GM18517 (cell line): ENCODE results near the gene RPGRIP1L.

ENCODE experiments used
- ATAC-seq: cut with Tn5 transposase; IDR thresholded peaks from one replicate; pipeline ENCODE4 v1.9.1; 2021; ENCODE audit warnings: mild to moderate bottlenecking, moderate library complexity; ENCODE audit not compliant: unreplicated experiment

RPGRIP1L gene

GRCh38 chr16:53664724-53665345 lies 38.8 kb downstream of the RPGRIP1L start:
- no peak for ATAC-seq

GRCh38 chr16:53662072-53662471 lies 41.6 kb downstream of the RPGRIP1L start:
- no peak for ATAC-seq

GRCh38 chr16:53654946-53655345 lies 48.7 kb downstream of the RPGRIP1L start:
- no peak for ATAC-seq

- ATAC-seq, result no peak
Observed at GRCh38 chr16:53651357-53651756, 52.3 kb downstream of the RPGRIP1L start.

- no peak for ATAC-seq
Observed at GRCh38 chr16:53646506-53646905, 57.2 kb downstream of the RPGRIP1L start.

- no peak for ATAC-seq
Observed at GRCh38 chr16:53643474-53643873, 60.2 kb downstream of the RPGRIP1L start.

GRCh38 chr16:53642094-53642493 lies 61.6 kb downstream of the RPGRIP1L start:
- no peak for ATAC-seq

- ATAC-seq, result no peak
Observed at GRCh38 chr16:53636978-53637377, 66.7 kb downstream of the RPGRIP1L start.

- ATAC-seq, result no peak
Observed at GRCh38 chr16:53632526-53632925, 71.1 kb downstream of the RPGRIP1L start.

- ATAC-seq, result no peak
Observed at GRCh38 chr16:53631236-53632025, 72.2 kb downstream of the RPGRIP1L start.

GRCh38 chr16:53629607-53630312 lies 73.9 kb downstream of the RPGRIP1L start:
- ATAC-seq, result no peak

- ATAC-seq, result no peak
Observed at GRCh38 chr16:53629151-53629550, 74.5 kb downstream of the RPGRIP1L start.

- no peak for ATAC-seq
Observed at GRCh38 chr16:53626811-53627210, 76.8 kb downstream of the RPGRIP1L start.

GRCh38 chr16:53626161-53626560 lies 77.5 kb downstream of the RPGRIP1L start:
- ATAC-seq, result no peak

GRCh38 chr16:53625221-53625620 lies 78.4 kb downstream of the RPGRIP1L start:
- no peak for ATAC-seq

GRCh38 chr16:53622315-53622714 lies 81.3 kb downstream of the RPGRIP1L start:
- no peak for ATAC-seq

GRCh38 chr16:53620476-53620875 lies 83.2 kb downstream of the RPGRIP1L start:
- ATAC-seq, result no peak

GRCh38 chr16:53619235-53619634 lies 84.4 kb downstream of the RPGRIP1L start:
- no peak for ATAC-seq

GRCh38 chr16:53614346-53614745 lies 89.3 kb downstream of the RPGRIP1L start:
- no peak for ATAC-seq

GRCh38 chr16:53612003-53612402 lies 91.7 kb downstream of the RPGRIP1L start:
- ATAC-seq, result no peak

- ATAC-seq, result no peak
Observed at GRCh38 chr16:53611179-53611696, 92.4 kb downstream of the RPGRIP1L start.

GRCh38 chr16:53609536-53609935 lies 94.1 kb downstream of the RPGRIP1L start:
- ATAC-seq, result no peak
